ENCODE data around the gene PRR30. TPM values are rescaled to one million over a fixed set of nuclear protein-coding genes. Genes with fewer than 3 reads are reported as not detected.

Gene PRR30
- polyA plus RNA-seq, 1 donor (not counting 4 experiments of a cell fraction or from before 2014, with no cell fraction given): not detected

- Histone ChIP-seq H4K20me1 (ENCODE audit: control insufficient read depth, extremely low read depth, insufficient read depth, low read length) (no peaks in the 10 kb centered on the region), H2AFZ (ENCODE audit: control insufficient read depth, low read length) (no peak overlapping the region), H3K79me2 (ENCODE audit: control insufficient read depth, insufficient read depth, low read length) (no peaks in the 10 kb centered on the region), H3K9ac (ENCODE audit: control insufficient read depth, extremely low read depth, insufficient read depth, low read length) (no peak overlapping the region), H3K9me1 (ENCODE audit: control insufficient read depth, extremely low read depth, insufficient read depth, low read length) (no peaks in the 10 kb centered on the region), H3K27me3 (ENCODE audit: control insufficient read depth, extremely low read depth, insufficient read depth, low read length) (peaks cover under 1% of the 10 kb centered on the region), H3K4me2 (ENCODE audit: control insufficient read depth, extremely low read depth, insufficient read depth, low read depth, low read length) (no peak overlapping the region), H3K27ac (ENCODE audit: control insufficient read depth, insufficient read depth, low read length) (no peak overlapping the region), H3K36me3 (ENCODE audit: control insufficient read depth in 2 of 2, extremely low read depth in 1 of 2, insufficient read depth in 2 of 2, low read length in 2 of 2) (no peaks in the 10 kb centered on the region), H3K4me1 (ENCODE audit: control insufficient read depth, extremely low read depth, insufficient read depth, low read length) (no peaks in the 10 kb centered on the region), H3K9me3 (ENCODE audit: control insufficient read depth, low read depth, low read length) (no peaks in the 10 kb centered on the region), H3K4me3 (ENCODE audit: control insufficient read depth in 2 of 3, extremely low read depth in 1 of 3, insufficient read depth in 2 of 3, low read depth in 1 of 3, low read length in 3 of 3) (no peak overlapping the region)
- no peak for FAIRE-seq
- no peak for TF ChIP-seq EZH2 (IDR thresholded peaks at IDR 0.05; ENCODE audit: low read length)
- no peak for TF ChIP-seq CTCF (optimal IDR thresholded peaks at IDR 0.05 in 1 of 3, IDR thresholded peaks at IDR 0.05 in 1 of 3, conservative IDR thresholded peaks at IDR 0.05 in 1 of 3; ENCODE audit: extremely low read depth in 1 of 3, insufficient read depth in 2 of 3, low read length in 3 of 3)
- dilution Hi-C loops (cut with MboI; ENCODE audit: extremely low pct_ligation_motif_present, low sequenced_read_pairs): no loop called here
- no peak for DNase-seq (ENCODE audit: low read depth, low spot score)
Observed at GRCh38 chr2:27109083-27109482, 30.1 kb downstream of the PRR30 start.

- Histone ChIP-seq H3K4me1 (ENCODE audit: control insufficient read depth, extremely low read depth, insufficient read depth, low read length) (no peaks in the 10 kb centered on the region), H3K9ac (ENCODE audit: control insufficient read depth, extremely low read depth, insufficient read depth, low read length) (no peak overlapping the region), H3K9me1 (ENCODE audit: control insufficient read depth, extremely low read depth, insufficient read depth, low read length) (no peaks in the 10 kb centered on the region), H3K27me3 (ENCODE audit: control insufficient read depth, extremely low read depth, insufficient read depth, low read length) (peaks cover 3% of the 10 kb centered on the region), H3K4me2 (ENCODE audit: control insufficient read depth, extremely low read depth, insufficient read depth, low read depth, low read length) (no peak overlapping the region), H3K27ac (ENCODE audit: control insufficient read depth, insufficient read depth, low read length) (no peak overlapping the region), H3K4me3 (ENCODE audit: control insufficient read depth in 2 of 3, extremely low read depth in 1 of 3, insufficient read depth in 2 of 3, low read depth in 1 of 3, low read length in 3 of 3) (no peak overlapping the region), H4K20me1 (ENCODE audit: control insufficient read depth, extremely low read depth, insufficient read depth, low read length) (no peaks in the 10 kb centered on the region), H2AFZ (ENCODE audit: control insufficient read depth, low read length) (no peak overlapping the region), H3K9me3 (ENCODE audit: control insufficient read depth, low read depth, low read length) (no peaks in the 10 kb centered on the region), H3K36me3 (ENCODE audit: control insufficient read depth in 2 of 2, extremely low read depth in 1 of 2, insufficient read depth in 2 of 2, low read length in 2 of 2) (no peaks in the 10 kb centered on the region), H3K79me2 (ENCODE audit: control insufficient read depth, insufficient read depth, low read length) (no peaks in the 10 kb centered on the region)
- dilution Hi-C loops (cut with MboI; ENCODE audit: extremely low pct_ligation_motif_present, low sequenced_read_pairs): no loop called here
- TF ChIP-seq EZH2 (IDR thresholded peaks at IDR 0.05; ENCODE audit: low read length): no peak
- TF ChIP-seq CTCF (optimal IDR thresholded peaks at IDR 0.05 in 1 of 3, IDR thresholded peaks at IDR 0.05 in 1 of 3, conservative IDR thresholded peaks at IDR 0.05 in 1 of 3; ENCODE audit: extremely low read depth in 1 of 3, insufficient read depth in 2 of 3, low read length in 3 of 3): no peak
- no peak for DNase-seq (ENCODE audit: low read depth, low spot score)
- no peak for FAIRE-seq
Observed at GRCh38 chr2:27108221-27108620, 31.0 kb downstream of the PRR30 start.
